Measurements from ENCODE around the gene HSD17B14. TPM values are rescaled to one million over a fixed set of nuclear protein-coding genes. Genes with fewer than 3 reads are reported as not detected.

HSD17B14 gene
- total RNA-seq, 1 experiment from 2014 or later: 3.9 TPM

- TF ChIP-seq ELF1 (IDR thresholded peaks at IDR 0.05; ENCODE audit: borderline replicate concordance, low read depth) (no peak), CEBPB (IDR thresholded peaks at IDR 0.05; ENCODE audit: low read depth) (no peak), RAD21 (IDR thresholded peaks at IDR 0.05; ENCODE audit: low read depth) (no peak), SP1 (IDR thresholded peaks at IDR 0.05; ENCODE audit: low read depth) (no peak)
Observed at GRCh38 chr19:48807590-48808308, 28.5 kb downstream of the HSD17B14 start (continued).

GRCh38 chr19:48806818-48807589 lies 29.3 kb downstream of the HSD17B14 start:
- Histone ChIP-seq H3K27ac (ENCODE audit: low read depth, low read length) (no peak overlapping the region), H3K9ac (ENCODE audit: low read length) (no peak overlapping the region), H3K4me3 (replicated peaks in 1 of 2; ENCODE audit: low read depth in 1 of 2, low read length in 2 of 2) (no peak overlapping the region), H3K79me2 (ENCODE audit: insufficient read depth, low read length) (peaks cover 26% of the 10 kb centered on the region; the same call in 1 of the 2 replicates), H3K9me2 (ENCODE audit: insufficient read depth) (no peaks in the 10 kb centered on the region), H3K27me3 (ENCODE audit: insufficient read depth, low read length) (no peaks in the 10 kb centered on the region), H4K20me1 (ENCODE audit: insufficient read depth) (no peaks in the 10 kb centered on the region), H3K4me2 (ENCODE audit: low read length) (no peak overlapping the region), H3K36me3 (ENCODE audit: control insufficient read depth in 1 of 2, insufficient read depth in 2 of 2, low read length in 2 of 2) (peaks cover 0 to 4% of the 10 kb centered on the region in 2 experiments; a peak in 2 of 4 replicates), H2AFZ (ENCODE audit: low read depth, low read length, poor library complexity, severe bottlenecking) (no peak overlapping the region), H3K9me3 (ENCODE audit: control insufficient read depth in 1 of 2, insufficient read depth in 1 of 2, low read depth in 1 of 2, low read length in 2 of 2) (no peaks in the 10 kb centered on the region), H3K4me1 (ENCODE audit: control insufficient read depth in 1 of 2, insufficient read depth in 2 of 2, low read length in 2 of 2) (peaks cover 9 to 16% of the 10 kb centered on the region in 2 experiments; a peak in 3 of 4 replicates)
- intact Hi-C loops (cut with micrococcal nuclease): no loop called here
- DNase-seq (ENCODE audit: low read depth, low spot score) (no peak), ATAC-seq (peak; percentile 61; the same call in 1 of the 2 replicates)
- ChIA-PET POLR2A (interaction anchor here (1.1 kb wide), 1 partner anchor 65 kb away, joined by 5 read pairs; the partner anchor contains the start of gene PPP1R15A), RAD21 (ENCODE audit: low non-redundant PET in 1 of 2, low total read pairs in 2 of 2, uncharacterized antibody in 2 of 2, unreplicated experiment in 2 of 2) (no interaction called here), CTCF (interaction anchor here (1.1 to 1.4 kb wide), 3 partner anchors 11 to 36 kb away, joined by 3 to 13 read pairs (median 5); partner anchors contain the start of gene HSD17B14)
- TF ChIP-seq SP1 (IDR thresholded peaks at IDR 0.05; ENCODE audit: low read depth) (no peak), EZH2 (IDR thresholded peaks at IDR 0.05) (no peak), EZH2phosphoT487 (IDR thresholded peaks at IDR 0.05; ENCODE audit: borderline replicate concordance) (no peak), POLR2A (IDR thresholded peaks at IDR 0.05; ENCODE audit: borderline replicate concordance, extremely low read depth, insufficient read depth, insufficient read length) (no peak), TCF7L2 (IDR thresholded peaks at IDR 0.05; ENCODE audit: borderline replicate concordance, extremely low read depth, insufficient read depth, insufficient read length) (no peak), JUND (IDR thresholded peaks at IDR 0.05) (no peak), FOSL1 (IDR thresholded peaks at IDR 0.05; ENCODE audit: low read depth) (no peak), EGR1 (IDR thresholded peaks at IDR 0.05; ENCODE audit: low read depth) (no peak), ZFX (IDR thresholded peaks at IDR 0.05) (no peak), MAX (IDR thresholded peaks at IDR 0.05) (no peak), CEBPB (IDR thresholded peaks at IDR 0.05; ENCODE audit: low read depth) (no peak), ELF1 (IDR thresholded peaks at IDR 0.05; ENCODE audit: borderline replicate concordance, low read depth) (no peak), SIN3A (IDR thresholded peaks at IDR 0.05; ENCODE audit: low read depth) (no peak), ZNF274 (IDR thresholded peaks at IDR 0.05; ENCODE audit: low read depth, low read length) (no peak), POLR2AphosphoS5 (IDR thresholded peaks at IDR 0.05; ENCODE audit: low read depth, low read length) (no peak), REST (IDR thresholded peaks at IDR 0.05; ENCODE audit: low read depth) (no peak), ZBTB33 (IDR thresholded peaks at IDR 0.05; ENCODE audit: extremely low read depth, insufficient replicate concordance, low read length) (no peak), RAD21 (IDR thresholded peaks at IDR 0.05; ENCODE audit: low read depth) (no peak)
- no TSS peak for BruUV-seq (replicated peaks)

Measured in HCT116 (cell line).